Loucy (cell line): ENCODE data around the gene TBX5.

Source experiments
- CTCF ChIP-seq: fragments of 200-600 bp; sonication (generic); conservative IDR thresholded peaks from 2 replicates; pipeline ENCODE4 v1.5.1; 2014; ENCODE audit warnings: mild to moderate bottlenecking, antibody characterized with exemption, low read length
- EZH2phosphoT487 ChIP-seq: fragments of 200-600 bp; IDR thresholded peaks from 2 replicates; pipeline ENCODE4 v1.6.1; 2018; ENCODE audit warnings: antibody characterized with exemption, mild to moderate bottlenecking, moderate library complexity, borderline replicate concordance

- TF ChIP-seq CTCF, result no peak
- TF ChIP-seq EZH2phosphoT487, result no peak
Measured at GRCh38 chr12:114397978-114398881, 7.7 kb downstream of the TBX5 start.
